D721Med (cell line): ENCODE results near the gene ABCA7.
"Not testable (repeated sequence)": the region's sequence is repeated elsewhere in the genome, so short reads cannot be mapped to it uniquely, and the experiment has no call there.

Experiments used
- DNase-seq: peaks from one replicate; pipeline ENCODE4 v3.0.0; 2011; ENCODE audit warnings: low spot score; ENCODE audit not compliant: insufficient read length
- FAIRE-seq: peaks from 2 replicates; lab custom pipeline; 2011; peaks lifted over from hg19 to GRCh38; lab: Jason Lieb, UNC
- TF ChIP-seq, protein P1 (sequence below): IDR thresholded peaks from 2 replicates; pipeline ENCODE4 v1.5.1; 2012; ENCODE audit warnings: mild to moderate bottlenecking, control low read depth; ENCODE audit not compliant: insufficient read depth; ENCODE audit errors: missing control alignments

Gene ABCA7

DNA sequence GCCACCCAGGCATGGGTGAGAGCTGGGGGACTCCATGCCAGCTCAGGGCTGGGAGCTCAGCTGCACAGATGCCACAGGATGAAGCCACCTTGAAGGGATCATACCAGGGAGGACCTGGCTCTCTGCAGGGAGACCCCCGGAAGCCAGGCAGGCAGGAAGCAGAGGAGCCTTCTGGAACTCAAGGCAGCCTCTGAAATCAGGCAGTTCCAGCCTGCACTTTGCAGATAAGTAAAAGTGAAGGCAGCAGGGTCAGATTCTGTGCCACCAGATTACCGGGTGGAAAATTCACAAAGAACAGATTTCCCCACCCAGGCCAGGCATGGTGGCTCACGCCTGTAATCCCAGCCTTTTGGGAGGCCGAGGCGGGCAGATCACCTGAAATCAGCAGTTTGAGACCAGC is 21.5 kb upstream of the ABCA7 start:
- no peak for FAIRE-seq
- TF ChIP-seq, protein P1, sequence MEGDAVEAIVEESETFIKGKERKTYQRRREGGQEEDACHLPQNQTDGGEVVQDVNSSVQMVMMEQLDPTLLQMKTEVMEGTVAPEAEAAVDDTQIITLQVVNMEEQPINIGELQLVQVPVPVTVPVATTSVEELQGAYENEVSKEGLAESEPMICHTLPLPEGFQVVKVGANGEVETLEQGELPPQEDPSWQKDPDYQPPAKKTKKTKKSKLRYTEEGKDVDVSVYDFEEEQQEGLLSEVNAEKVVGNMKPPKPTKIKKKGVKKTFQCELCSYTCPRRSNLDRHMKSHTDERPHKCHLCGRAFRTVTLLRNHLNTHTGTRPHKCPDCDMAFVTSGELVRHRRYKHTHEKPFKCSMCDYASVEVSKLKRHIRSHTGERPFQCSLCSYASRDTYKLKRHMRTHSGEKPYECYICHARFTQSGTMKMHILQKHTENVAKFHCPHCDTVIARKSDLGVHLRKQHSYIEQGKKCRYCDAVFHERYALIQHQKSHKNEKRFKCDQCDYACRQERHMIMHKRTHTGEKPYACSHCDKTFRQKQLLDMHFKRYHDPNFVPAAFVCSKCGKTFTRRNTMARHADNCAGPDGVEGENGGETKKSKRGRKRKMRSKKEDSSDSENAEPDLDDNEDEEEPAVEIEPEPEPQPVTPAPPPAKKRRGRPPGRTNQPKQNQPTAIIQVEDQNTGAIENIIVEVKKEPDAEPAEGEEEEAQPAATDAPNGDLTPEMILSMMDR, result no peak

DNA sequence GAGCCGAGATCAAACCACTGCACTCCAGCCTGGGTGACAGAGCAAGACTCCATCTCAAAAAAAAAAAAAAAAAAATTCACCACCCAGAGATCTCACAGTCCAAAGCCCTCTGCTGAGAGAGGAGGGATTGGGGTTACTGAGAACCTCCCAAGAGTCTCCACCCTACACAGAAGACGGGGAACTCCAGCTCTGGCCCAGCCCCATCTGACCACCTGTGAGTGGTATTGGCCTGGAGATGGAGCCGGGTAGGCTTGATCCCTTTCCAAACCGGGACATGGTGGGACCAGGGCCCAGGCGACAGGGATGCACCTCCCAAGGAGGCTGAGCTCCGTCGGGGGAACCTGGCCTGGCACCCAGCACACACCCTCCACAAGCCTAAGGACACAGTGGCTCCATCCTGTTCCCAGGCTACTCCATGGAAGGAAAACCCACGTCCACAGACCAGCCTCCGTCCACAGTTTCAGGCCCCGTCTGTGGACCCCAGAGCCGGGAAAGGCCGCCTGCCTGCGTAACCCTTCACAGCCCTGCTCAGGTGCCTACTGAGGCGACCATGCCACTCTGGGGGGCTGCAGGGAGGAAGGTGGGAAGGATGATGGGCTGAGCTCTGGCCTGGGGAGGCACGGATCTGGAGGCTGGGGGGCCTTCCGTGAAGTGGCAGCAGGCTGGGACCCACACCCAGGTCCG is 20.8 kb upstream of the ABCA7 start:
- TF ChIP-seq, protein P1, result no peak
- FAIRE-seq, result no peak

More for the DNA sequence above, 21.5 kb upstream of the ABCA7 start:
- DNase-seq, result no peak

DNA sequence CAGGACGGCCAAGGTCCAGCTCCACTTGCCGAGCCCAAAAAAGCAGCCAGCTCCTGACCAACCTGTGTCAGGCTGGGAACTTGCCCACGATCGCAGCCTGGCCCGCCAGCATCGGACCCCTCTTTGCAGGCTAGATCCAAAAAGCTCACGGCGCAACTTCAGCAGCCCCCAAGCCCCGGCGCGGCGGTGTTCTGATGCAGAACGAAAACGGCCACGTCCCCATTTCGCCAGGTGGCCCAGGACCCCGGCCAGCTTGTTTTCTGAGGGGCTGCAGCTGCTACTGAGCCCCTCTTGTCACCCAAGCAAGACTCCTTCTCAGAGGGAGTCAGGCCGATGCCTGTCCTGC is 20.3 kb upstream of the ABCA7 start:
- no peak for DNase-seq

More for the DNA sequence above, 20.8 kb upstream of the ABCA7 start:
- DNase-seq, result no peak

DNA sequence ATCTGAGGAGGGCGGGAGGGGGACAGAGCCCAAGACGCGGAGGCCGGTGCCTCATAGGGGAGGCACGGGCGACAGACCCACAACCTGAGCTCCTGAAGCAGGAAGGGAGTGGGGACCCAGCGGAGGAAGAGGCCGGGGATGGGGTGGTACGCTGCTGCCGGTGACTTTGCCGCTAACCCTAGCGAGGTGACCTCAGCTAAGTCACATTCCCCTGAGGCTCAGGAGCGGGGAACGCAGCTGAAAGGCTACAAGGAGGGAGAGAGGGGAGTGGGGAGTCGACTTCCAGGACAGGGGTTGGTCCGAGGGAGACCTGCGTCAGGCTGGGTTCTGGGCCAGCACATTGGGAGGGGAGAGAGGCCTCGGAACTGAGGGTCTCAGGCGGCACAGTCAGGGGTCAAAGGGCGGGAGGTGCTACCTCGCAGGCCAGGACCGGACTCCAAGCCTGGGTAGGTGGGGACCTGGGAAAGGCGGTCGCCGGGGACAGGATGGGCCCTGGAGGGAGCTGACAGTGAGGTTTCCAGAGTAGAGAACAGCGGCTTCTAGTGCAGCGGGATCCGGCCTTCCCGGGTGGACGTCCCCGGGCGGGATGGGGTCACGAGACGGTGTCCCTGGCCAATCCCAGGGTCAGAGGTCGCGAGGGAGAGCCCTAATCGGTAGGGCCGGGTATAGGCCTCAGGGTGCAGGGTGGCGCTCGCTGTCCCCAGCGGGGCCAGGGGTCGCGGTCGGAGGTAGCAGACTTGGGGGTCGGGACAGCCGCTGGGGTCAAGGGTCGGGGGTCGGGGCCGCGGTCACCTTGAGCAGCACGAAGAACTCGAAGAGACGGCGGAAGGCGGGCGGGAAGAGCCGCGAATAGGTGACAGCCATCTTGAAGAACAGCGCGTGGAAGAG is 19.7 kb upstream of the ABCA7 start:
- FAIRE-seq, result no peak
- TF ChIP-seq, protein P1, result no peak
- DNase-seq, result no peak

More for the DNA sequence above, 20.3 kb upstream of the ABCA7 start:
- FAIRE-seq, result no peak
- TF ChIP-seq, protein P1, result no peak

DNA sequence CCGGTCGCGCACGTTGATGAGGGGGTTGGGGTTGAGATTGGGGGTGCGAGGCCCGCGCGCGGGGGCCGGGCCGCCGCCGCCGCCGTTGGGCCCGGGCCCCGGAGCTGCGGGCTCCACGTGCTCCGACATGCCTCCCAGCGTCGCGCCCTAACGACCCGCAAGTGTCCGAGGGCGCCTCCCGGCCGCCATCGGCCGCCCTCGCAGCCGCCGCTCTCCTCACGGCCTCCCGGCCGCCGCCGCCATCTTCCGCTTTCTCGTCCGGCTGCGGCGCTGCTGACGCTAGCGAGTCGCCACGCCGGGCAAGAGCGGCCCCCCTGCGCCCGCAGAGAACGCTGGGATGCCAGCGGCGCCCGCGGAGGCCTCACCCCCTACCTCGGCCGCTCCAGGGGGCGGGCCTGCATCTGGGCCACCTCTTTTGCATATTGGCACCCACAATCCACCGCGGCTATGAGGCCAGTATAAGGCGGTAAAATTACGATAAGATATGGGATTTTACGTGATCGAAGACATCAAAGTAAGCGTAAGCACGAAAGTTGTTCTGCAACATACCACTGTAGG is 19.0 kb upstream of the ABCA7 start, which contains the start of gene TMEM259:
TSS of gene TMEM259 (minus strand) at position 256 of the 558 bp plus-strand sequence. CDS start at position 129, 127 bp downstream.
- DNase-seq (peak; percentile 96), FAIRE-seq (no peak)
- TF ChIP-seq, protein P1, result no peak

DNA sequence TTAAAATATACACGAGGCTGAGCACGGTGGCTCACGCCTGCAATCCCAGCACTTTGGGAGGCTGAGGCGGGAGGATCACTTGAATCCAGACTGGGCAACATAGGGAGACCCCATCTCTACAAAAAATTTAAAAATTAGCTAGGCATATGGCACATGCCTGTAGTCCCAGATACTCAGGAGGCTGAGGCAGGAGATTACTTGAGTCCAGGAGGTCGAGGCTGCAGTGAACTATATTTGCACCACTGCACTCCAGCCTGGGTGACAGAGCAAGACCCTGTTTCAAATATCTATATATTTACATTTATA is 16.1 kb upstream of the ABCA7 start:
- FAIRE-seq, DNase-seq: not testable (repeated sequence)

DNA sequence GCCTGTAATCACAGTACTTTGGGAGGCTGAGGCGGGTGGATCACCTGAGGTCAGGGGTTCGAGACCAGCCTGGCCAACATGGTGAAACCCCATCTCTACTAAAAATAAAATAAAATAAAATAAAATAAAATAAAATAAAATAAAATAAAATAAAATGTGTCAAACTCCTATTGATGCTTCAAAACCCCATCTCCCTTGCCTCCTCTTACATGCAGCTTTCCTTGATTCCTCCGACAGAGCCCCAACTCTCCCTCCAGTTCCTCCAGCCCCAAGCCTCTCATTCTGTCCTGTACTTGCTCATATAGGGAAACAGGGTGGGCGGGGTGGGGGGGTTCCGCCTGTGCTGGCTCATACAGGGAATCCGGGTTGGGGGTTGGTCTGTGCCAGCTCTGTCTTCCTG is 14.8 kb upstream of the ABCA7 start:
- not testable (repeated sequence) for DNase-seq, FAIRE-seq
